IPS DF 4.7 (cell line): ENCODE data around the gene SECISBP2.
"Not testable (repeated sequence)": the region's sequence is repeated elsewhere in the genome, so short reads cannot be mapped to it uniquely, and the experiment has no call there.

Source experiments
- DNase-seq: peaks from one replicate; pipeline ENCODE4 v3.0.0-alpha.2; 2013; ENCODE audit warnings: low spot score; ENCODE audit errors: extremely low read depth

Gene SECISBP2

DNA sequence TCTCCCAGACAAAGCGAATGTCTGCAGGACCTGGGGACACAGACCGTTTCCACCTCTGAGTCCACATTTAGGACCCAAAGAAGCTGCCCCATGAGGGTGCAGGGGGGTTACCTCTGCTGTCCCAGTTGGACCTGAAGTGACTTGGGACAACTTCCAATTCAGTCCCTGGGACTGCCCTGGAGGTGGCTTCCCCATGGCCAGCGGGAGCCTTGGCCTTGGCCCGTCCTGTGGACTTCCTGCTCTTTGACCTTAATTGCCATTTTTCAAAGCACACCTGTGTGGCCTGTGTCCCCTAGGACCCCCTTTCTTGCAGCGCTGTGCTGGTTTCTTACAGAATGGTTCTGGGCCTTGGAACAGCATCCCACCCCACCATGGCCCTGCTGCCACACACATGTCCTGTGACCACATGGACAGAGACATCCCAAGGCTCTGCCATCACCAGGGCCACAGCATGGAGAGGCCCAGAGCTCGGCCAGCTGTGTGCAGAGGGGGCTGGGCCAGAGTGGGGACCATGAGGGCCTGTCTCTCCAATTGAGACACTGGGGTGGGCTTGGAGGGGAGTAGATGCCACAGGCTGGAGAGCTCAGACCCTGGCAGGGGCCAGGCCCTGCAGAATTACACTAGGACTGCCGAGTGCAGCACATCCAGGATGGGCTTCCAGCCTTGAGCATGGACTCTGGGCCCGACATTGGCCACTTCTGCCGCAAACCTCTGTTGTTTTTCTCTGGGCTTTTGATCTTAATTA, 45.8 kb downstream of the SECISBP2 start:
- DNase-seq: no peak

DNA sequence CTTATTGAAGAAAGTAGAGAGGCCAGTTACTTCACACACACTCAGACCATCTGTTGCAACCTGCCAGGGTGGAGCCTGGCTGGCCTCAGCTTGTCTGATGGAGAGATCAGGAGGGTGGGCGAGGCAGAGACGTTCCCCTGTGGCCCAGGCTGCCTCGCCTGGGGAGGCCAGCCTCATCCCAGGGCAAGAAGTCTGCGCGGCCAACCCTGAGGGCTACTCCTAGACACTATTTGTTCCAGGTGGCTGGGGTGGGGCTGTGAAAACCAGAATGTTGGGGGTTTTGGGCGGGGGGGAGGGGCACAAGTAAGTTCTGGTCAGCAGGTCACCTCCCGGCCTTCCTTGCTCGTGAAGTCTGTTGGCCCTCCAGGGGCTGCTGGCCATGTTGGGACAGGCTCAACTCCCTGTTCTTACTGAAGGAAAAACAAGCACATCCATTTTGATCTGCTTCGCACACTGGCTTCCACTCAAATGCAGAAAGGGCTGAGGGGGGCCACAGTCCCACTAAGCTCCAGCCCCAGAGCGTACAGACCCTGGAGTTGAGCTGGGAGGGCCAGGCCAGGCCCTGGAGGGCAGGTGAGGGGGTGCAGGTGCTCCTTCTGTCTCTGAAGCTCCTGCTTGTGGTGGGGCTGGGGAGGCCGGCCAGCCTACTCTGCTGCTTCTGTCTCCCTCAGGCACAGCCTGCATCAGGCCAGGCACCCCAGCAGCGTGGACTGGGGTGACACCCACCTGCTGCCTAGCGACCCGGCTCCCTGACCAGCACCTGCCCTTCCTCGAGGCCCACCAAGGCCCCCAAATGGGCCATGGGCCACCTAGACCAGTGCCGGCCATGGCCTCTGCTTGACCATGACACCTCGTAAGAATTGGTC, 46.6 kb downstream of the SECISBP2 start:
- DNase-seq: no peak

DNA sequence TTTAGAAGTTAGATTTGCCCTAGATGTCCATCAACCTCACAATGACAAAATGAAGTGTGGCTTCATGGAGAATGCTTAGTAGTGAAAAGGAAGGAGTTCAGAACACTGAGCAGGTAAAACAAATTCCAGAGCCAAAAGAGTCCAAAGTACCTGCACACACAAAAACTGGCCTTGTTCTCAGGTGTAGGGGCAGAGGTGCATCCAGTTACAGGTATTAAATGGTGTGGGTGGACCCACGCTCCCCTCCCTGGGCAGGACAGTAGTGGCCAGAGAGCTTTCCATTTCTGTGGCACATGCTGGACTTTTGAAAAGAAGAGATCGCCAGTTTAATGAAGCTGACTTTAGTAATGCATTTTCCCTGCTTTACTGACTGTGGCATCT, 47.2 kb downstream of the SECISBP2 start:
- no peak for DNase-seq

DNA sequence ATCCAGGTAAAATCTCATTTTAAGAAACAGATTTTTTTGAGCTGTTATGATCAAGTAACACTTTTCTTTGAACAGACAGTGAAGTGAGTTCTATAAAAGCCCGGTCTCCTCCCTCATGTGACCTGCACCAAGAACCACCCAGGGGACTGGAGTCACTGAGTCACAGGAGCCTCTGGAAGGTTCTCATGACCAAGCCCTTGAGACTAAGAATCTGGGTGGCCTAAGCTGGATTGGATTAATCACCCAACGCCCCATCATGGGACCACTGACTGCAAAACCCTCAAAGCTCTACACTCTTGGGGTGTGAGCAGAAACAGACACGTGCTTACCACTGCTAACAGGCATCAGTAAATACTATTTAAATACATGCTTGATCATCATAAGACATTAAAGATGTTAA, 48.4 kb downstream of the SECISBP2 start:
- no peak for DNase-seq

DNA sequence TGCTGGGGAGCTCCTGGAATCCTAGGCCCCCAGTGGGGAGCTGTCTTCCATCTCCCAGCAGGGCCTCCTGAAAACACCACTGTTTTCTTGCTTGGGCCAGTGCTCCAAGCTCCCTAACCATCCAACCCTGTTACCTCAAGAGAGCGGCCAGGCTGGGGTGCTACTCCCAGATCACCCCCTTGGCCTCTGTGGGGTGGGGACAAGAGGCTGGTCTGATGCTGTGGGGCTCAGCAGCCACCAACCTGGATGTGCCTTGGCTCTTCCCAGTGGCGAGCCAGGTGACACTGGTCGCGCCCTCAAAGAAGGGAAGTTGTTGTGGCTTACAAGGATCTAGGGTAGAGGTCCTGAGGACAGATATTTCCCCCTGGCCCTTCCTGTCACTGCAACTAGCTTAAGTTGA, 49.0 kb downstream of the SECISBP2 start:
- DNase-seq: no peak

DNA sequence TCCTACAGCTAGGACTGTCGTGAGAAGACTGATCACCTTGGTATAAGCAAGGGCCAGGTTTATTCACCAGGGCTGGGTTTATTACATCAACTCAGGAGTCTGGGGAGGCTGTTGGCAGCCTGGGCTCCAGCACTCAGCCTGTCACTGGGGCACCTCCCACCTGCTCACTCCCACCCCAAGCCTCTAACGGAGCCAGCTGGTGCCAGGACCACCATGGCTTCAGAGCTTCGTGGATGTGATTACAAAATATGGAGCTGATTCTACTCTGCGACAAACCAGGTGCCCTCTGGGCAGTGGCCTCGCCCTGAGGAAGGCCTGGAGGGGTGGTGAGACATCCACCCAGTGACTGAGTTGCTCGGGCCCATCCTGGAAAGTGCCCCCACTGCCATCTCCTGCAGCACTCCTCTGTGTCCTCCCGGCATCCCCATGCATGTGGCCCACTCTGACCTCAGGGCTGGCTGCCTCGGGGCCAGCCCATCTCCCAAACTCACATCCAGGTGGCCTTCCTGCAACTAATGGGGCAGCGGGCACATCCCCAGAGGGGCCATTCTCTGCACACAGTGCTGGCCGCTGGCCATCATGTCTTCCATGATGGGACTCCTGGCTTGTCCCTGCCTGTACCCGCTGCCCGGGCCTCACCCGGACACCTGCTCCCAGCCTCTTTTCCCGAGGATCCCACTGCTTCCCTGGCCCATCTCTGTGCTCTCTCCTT, 49.6 kb downstream of the SECISBP2 start:
- no peak for DNase-seq

DNA sequence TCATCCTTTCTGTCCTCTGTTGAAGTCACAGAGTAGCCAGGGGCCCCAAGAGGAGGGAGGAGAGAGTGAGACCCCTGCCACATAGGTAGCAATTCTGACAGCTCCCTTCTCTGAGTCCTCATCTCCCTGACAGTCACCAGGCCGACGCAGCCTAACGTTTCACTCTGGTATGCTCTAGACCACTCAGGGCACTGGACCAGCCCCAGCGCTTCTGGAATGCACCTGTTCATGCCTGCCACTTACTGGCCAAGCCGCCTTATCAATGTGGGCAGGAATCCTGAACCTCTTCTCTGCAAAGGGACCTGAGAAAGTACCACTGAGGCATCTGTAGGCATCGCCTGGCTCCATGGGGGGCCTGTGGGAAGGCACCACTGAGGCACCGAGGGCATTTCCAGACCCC, 50.2 kb downstream of the SECISBP2 start:
- no peak for DNase-seq

DNA sequence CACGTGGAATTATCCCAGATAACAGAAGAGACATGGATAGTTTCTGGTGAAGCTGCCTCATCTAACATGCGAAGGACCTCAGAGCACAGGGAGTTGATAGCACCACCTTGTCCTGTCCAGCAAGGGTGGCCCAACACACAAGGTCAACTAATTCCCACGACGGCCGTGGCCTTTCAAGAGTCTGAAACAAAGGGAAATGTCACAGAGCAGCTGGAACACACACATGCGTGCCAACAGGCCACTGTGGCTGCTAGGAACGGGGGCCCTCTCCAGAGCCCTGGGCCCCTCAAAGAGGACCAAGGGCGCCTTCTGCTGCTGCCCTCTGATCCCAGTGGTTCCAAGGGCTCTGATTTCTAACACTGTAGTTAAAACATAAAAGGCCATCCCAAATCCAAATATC, 50.7 kb downstream of the SECISBP2 start:
- DNase-seq: no peak

DNA sequence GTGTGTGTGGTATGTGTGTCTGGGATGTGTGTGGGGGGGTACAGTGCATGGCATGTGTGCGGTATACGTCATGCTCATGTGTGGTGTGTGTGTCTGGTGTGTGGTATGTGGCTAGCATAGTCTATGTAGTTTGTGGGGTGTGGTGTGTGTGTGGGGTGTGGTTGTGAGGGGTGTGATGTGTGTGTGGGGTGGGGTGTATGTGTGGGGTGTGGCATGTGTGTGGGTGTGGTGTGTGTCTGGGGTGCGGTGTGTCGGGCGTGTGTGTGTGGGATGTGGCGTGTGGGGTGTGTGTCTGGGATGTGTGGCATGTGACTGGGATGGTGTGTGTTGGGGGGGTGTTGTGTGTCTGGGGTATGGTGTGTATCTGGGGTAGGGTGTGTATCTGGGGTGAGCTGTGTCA, 52.3 kb downstream of the SECISBP2 start:
- no peak for DNase-seq

DNA sequence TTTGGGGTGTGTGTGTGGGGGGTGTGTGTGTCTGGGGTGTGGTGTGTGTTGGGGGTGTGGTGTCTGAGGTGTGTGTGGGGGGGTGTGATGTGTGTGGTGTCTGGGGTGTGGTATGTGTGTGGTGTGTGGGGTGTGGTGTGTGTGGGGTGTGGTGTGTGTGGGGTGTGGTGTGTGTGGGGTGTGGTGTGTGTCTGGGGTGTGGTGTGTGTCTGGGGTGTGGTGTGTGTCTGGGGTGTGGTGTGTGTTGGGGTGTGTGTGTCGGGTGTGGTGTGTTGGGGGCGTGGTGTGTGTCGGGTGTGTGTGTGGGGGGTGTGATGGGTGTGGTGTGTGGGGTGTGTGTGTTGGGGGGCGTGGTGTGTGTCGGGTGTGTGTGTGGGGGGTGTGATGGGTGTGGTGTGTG, 53.5 kb downstream of the SECISBP2 start:
- not testable (repeated sequence) for DNase-seq

DNA sequence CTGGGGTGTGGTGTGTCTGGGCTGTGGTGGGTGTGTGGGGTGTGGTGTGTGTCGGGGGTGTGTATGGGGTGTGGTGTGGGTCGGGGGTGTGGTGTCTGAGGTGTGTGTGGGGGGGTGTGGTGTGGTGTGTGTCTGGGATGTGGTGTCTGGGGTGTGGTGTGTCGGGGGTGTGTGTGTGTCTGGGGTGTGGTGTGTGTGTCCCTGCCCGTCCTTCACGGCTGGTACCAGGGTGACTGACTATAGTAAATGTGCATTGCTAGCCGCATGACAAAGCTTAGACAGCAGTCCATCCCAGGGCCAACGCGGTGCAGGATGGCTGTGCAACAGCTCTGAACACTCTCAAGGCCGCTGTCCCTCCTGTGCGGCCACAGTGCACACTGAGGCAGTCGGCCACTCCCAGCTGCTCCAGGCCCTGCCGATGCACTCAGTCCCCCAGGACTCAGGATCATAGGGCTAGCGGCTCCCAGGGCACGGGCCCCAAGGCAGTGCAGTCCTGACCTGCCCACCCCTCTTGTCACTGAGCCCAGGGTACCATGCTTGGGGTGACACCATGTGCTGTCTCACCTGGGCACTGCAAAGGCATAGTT, 54.0 kb downstream of the SECISBP2 start:
- DNase-seq: no peak

DNA sequence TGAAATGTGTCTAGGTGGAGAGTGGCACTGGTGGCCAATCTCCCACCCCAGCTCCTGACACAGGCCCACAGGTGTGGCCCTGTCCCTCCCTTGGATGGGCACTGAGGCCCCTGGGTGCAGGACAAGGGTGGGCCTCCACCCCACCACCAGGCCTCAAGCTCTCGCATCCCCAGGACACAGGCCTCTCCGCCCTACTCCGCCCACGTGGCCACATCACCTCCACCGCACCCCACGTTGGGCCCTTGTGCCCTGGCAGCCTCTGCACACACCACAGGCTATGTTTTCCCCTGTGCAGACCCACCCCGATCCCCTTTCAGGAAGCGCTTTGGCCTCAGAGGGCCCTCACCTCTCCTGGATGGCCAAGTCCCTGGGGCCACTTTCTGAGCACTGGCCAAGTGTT, 54.7 kb downstream of the SECISBP2 start:
- no peak for DNase-seq

DNA sequence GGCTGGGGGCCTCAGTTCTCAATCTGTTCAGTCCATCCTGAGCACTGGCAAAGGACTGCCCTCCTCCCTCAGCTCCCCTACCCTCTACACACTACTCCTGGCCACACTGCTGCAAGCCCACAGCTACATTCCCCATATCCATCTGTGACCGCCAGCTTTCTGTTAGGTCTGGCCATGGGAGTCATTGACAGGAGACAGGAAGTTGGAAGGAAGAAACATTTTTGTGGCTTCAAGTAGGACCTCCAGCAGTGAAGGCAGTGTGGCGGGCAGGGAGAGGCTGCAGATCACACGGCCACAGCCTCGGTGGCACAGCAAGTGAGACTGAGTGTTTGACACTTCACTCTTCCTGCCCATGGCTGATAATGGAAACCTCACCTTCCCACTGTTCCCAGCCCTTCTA, 55.9 kb downstream of the SECISBP2 start:
- DNase-seq: no peak

DNA sequence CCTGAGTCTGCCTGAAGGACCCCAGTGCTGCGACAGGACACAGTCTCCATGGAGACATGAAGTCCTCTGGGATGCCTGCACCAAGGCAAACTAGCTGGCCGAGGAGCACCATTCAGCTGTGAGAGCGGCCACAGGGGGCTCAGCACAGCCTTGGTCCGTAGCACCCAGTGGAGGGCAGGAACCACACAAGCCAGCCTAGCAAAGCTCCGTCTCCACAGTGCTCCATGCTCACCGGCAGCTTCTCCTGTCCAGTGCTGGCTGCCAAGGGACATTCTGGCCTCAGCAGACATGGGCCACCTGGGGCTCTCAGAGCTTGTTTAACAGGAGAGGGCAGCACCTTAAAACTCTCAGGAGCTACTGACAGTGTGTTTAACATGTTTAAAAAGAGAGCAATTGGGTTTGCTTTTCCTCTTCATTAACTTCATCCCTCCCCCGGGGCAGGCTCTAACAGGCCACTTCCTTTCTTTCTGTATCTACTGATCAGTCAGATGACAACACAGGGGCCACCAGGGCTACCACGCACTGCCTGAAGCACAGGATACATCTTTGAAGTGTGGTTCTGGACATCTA, 57.0 kb downstream of the SECISBP2 start:
- DNase-seq: no peak

DNA sequence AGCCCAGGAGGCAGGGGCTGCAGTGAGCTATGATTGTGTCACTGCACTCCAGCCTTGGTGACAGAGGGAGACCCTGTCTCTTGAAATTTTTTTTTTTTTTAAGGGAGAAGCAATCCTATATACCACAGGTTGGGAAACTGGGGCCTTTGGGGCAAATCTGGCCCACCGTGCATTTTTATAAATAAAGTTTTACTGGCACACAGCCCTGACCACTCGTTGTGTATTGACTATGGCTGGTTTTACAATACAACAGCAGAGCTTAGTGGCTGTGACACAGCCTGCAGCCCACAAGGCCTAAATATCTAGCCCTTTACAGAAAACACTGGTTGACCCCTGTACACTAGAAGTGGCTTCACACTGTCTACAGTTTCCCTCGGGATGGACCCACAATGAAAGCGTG, 58.0 kb downstream of the SECISBP2 start:
- DNase-seq: no peak

DNA sequence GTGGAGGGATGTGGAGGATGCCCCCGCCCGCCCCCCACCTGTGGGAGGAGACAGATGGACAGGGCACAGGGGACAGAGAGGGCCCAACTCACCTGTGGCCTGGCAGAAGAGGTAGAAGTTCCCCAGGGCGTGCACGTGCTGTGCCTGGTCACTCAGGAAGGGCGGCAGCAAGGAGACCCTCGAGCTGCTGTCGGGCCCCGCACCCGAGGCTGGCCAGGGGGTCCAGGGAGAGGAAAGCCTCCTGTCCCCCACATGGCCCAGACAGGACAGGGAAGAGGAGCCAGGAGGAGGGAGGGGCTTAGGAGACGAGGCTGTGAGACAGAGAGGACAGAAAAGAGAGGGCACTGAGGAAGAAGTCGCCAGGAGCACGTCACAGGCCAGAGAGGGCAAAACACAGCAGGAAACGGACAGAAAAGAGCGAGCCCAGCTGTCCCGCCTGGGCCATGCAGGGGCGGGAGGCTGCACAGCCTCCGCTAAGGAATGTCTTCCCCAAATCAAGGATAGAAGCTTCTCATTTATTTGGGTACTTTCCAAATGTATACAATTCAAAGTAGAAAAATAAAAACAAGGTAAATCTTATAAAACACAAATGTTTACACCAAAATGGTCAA, 58.5 kb downstream of the SECISBP2 start:
- DNase-seq: no peak

DNA sequence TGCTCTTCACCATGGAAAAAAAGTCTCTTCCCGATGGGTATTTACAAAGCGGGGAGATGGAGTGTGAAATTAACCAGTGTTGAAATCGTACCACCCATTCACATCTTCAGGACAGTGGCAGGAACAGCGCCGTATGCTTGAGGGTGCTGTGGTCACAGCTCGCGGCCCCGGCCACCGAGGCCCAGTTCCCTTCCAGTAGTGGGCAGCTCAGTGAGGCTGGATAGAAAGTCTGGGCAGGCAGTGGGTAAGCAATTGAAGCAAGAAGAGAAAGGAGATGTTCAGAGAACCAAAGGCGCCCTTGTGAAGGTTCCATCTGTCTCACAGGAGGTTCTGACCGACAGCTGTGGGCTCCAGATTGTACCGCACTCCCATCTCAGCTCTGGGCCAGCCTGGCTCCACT, 59.1 kb downstream of the SECISBP2 start:
- DNase-seq: no peak

DNA sequence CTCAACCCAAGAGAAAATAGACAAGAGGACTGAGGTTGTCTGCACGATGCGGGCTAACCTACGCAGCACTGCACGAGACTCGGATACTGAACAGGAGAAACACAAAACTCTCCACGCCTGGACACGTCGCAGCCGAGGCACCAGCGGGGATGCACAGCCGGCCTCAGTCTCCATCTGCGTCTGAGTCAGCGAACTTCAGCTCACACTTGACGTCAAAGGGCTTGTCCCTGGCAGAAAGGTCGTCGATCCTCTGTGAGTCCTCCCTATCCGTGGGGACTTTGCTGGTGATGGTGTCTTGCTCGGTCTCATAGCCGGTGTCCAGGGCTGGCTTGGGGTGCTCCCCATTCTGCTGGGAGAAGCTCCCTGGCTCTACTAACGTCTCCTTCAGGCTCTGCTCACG, 60.2 kb downstream of the SECISBP2 start:
- no peak for DNase-seq

DNA sequence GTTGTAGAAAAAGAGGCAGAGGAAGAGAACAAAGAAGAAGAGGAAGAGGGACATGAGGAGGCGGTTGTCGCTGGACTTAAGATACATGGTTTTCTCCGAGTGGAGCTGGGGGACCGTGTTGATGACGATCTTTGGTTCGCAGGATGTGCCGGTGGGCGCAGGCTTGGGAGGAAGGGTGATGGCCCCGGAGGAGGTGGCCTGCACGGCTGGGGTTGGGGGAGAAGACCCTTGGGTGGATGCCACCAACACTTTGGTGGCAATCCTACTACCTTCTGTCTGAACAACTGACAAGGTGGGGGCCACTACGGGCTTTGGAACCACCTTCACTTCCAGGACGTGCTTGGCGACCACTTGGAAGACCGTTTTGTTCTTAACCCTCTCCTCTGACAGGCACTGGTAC, 60.7 kb downstream of the SECISBP2 start:
- no peak for DNase-seq

DNA sequence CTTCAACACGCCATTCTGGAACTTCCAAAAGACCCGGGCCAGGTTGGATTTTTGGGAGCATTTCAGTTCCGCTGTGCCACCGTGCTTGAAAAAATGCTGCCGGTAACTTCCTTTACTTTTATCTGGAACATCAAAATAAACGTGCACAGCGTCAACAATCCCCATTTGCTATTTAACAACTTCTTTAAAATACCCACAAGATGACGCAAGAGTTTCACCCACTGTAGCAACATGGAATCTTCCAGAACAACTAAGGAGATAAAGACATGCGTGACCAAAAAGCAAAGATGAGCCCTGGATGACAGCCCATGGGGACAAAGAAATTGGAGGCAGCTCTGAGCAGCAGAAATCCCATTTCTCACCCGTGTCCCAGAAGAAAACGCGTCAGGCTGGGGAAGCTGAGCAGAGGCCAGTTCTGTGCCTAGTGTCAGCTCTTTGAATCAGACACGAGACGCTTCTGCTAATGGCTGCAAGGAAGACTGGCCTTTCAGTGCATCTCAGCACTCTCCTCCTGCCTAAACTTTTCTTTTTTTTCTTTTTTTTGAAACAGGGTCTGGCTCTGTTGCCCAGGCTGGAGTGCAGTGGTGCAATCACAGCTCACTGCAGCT, 61.3 kb downstream of the SECISBP2 start:
- no peak for DNase-seq
